ENCODE data around the gene ATP5PD.
"Not testable (repeated sequence)": the region's sequence is repeated elsewhere in the genome, so short reads cannot be mapped to it uniquely, and the experiment has no call there.

ATP5PD gene

DNA sequence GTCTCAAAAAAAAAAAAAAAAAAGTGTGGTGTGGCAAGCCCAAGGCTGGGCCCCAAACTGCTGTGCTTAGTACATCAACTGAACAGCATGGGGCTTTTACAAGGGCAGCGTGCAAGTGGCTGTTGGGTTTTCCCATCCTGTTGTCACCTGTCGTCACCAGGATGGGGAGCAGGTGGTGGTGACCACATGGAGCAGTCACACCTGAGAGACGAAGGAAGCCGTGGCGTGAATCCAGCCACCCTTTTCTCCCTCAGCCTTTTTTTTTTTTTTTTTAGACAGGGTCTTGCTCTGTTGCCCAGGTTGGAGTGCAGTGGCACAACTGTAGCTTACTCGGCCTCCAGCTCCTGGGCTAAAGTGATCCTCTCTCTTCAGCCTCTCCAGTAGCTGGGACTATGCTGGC, 38.4 kb downstream of the ATP5PD start:
- DNase-seq: no peak
- no peaks in the 10 kb centered on the region for H3K9me3 ChIP-seq (ENCODE audit: insufficient read depth, low read length, severe bottlenecking)

GRCh38 chr17:75006653-75007052, 40.1 kb downstream of the ATP5PD start:
- H2AFZ ChIP-seq (ENCODE audit: low read depth, low read length): no peak overlapping the region
- H3K4me2 ChIP-seq (ENCODE audit: insufficient read depth, low read length): no peak overlapping the region
- no peak overlapping the region for H3K4me3 ChIP-seq (ENCODE audit: low read depth in 1 of 2, low read length in 2 of 2)
- ATAC-seq (ENCODE audit: insufficient read depth, low read depth) (no peak), DNase-seq (no peak)
- no peaks in the 10 kb centered on the region for H3K9me3 ChIP-seq (ENCODE audit: insufficient read depth, low read length, severe bottlenecking)
- no peak overlapping the region for H3K27ac ChIP-seq (ENCODE audit: low read length)
- no peaks in the 10 kb centered on the region for H3K27me3 ChIP-seq (ENCODE audit: insufficient read depth, low read length, poor library complexity)
- H4K20me1 ChIP-seq (ENCODE audit: insufficient read depth, low read length): no peaks in the 10 kb centered on the region
- peaks cover 1% of the 10 kb centered on the region for H3K4me1 ChIP-seq (ENCODE audit: insufficient read depth, low read length)
- no peak overlapping the region for H3K9ac ChIP-seq (ENCODE audit: low read depth, low read length)
- H3K36me3 ChIP-seq (ENCODE audit: insufficient read depth, low read length): no peaks in the 10 kb centered on the region
- peak; percentile 29 for TF ChIP-seq CTCF (IDR thresholded peaks at IDR 0.05; ENCODE audit: borderline replicate concordance, extremely low read depth, low read length, poor library complexity, severe bottlenecking)
- no peak for TF ChIP-seq EZH2 (IDR thresholded peaks at IDR 0.05; ENCODE audit: borderline replicate concordance, low read depth, low read length, severe bottlenecking)
- H3K79me2 ChIP-seq (ENCODE audit: insufficient read depth, low read length): no peaks in the 10 kb centered on the region

More for the DNA sequence above, 38.4 kb downstream of the ATP5PD start:
- Histone ChIP-seq H3K36me3 (ENCODE audit: insufficient read depth, low read length) (peaks cover 5% of the 10 kb centered on the region; the same call in 1 of the 2 replicates), H3K27ac (ENCODE audit: low read length) (no peak overlapping the region), H3K4me2 (ENCODE audit: insufficient read depth, low read length) (no peak overlapping the region), H3K4me3 (ENCODE audit: low read depth in 1 of 2, low read length in 2 of 2) (no peak overlapping the region), H3K4me1 (ENCODE audit: insufficient read depth, low read length) (peaks cover 13% of the 10 kb centered on the region), H4K20me1 (ENCODE audit: insufficient read depth, low read length) (no peaks in the 10 kb centered on the region), H3K9ac (ENCODE audit: low read depth, low read length) (no peak overlapping the region), H3K79me2 (ENCODE audit: insufficient read depth, low read length) (peaks cover 8% of the 10 kb centered on the region), H3K27me3 (ENCODE audit: insufficient read depth, low read length, poor library complexity) (no peaks in the 10 kb centered on the region), H2AFZ (ENCODE audit: low read depth, low read length) (no peak overlapping the region)
- TF ChIP-seq EZH2 (IDR thresholded peaks at IDR 0.05; ENCODE audit: borderline replicate concordance, low read depth, low read length, severe bottlenecking) (no peak), CTCF (IDR thresholded peaks at IDR 0.05; ENCODE audit: borderline replicate concordance, extremely low read depth, low read length, poor library complexity, severe bottlenecking) (no peak)
- ATAC-seq (ENCODE audit: insufficient read depth, low read depth): no peak

- not testable (repeated sequence) for ATAC-seq (ENCODE audit: insufficient read depth, low read depth); H3K4me1 ChIP-seq (ENCODE audit: insufficient read depth, low read length); H2AFZ ChIP-seq (ENCODE audit: low read depth, low read length)
Measured at GRCh38 chr17:75006084-75006483, 40.7 kb downstream of the ATP5PD start.

GRCh38 chr17:75005291-75005690, 41.5 kb downstream of the ATP5PD start:
- H3K4me1 ChIP-seq (ENCODE audit: insufficient read depth, low read length): no peaks in the 10 kb centered on the region
- TF ChIP-seq CTCF (IDR thresholded peaks at IDR 0.05; ENCODE audit: borderline replicate concordance, extremely low read depth, low read length, poor library complexity, severe bottlenecking): no peak
- no peak for TF ChIP-seq EZH2 (IDR thresholded peaks at IDR 0.05; ENCODE audit: borderline replicate concordance, low read depth, low read length, severe bottlenecking)
- DNase-seq: no peak

More at GRCh38 chr17:75006084-75006483, 40.7 kb downstream of the ATP5PD start:
- not testable (repeated sequence) for H4K20me1 ChIP-seq (ENCODE audit: insufficient read depth, low read length); H3K9me3 ChIP-seq (ENCODE audit: insufficient read depth, low read length, severe bottlenecking); H3K9ac ChIP-seq (ENCODE audit: low read depth, low read length); H3K27me3 ChIP-seq (ENCODE audit: insufficient read depth, low read length, poor library complexity); DNase-seq; H3K4me3 ChIP-seq (ENCODE audit: low read depth in 1 of 2, low read length in 2 of 2); H3K36me3 ChIP-seq (ENCODE audit: insufficient read depth, low read length); H3K27ac ChIP-seq (ENCODE audit: low read length); H3K79me2 ChIP-seq (ENCODE audit: insufficient read depth, low read length); H3K4me2 ChIP-seq (ENCODE audit: insufficient read depth, low read length)

More at GRCh38 chr17:75005291-75005690, 41.5 kb downstream of the ATP5PD start:
- Histone ChIP-seq H3K4me2 (ENCODE audit: insufficient read depth, low read length) (no peak overlapping the region), H2AFZ (ENCODE audit: low read depth, low read length) (no peak overlapping the region), H4K20me1 (ENCODE audit: insufficient read depth, low read length) (no peaks in the 10 kb centered on the region), H3K9ac (ENCODE audit: low read depth, low read length) (no peak overlapping the region), H3K4me3 (ENCODE audit: low read depth in 1 of 2, low read length in 2 of 2) (no peak overlapping the region), H3K36me3 (ENCODE audit: insufficient read depth, low read length) (no peaks in the 10 kb centered on the region), H3K79me2 (ENCODE audit: insufficient read depth, low read length) (no peaks in the 10 kb centered on the region), H3K27ac (ENCODE audit: low read length) (no peak overlapping the region), H3K9me3 (ENCODE audit: insufficient read depth, low read length, severe bottlenecking) (no peaks in the 10 kb centered on the region), H3K27me3 (ENCODE audit: insufficient read depth, low read length, poor library complexity) (no peaks in the 10 kb centered on the region)
- ATAC-seq (ENCODE audit: insufficient read depth, low read depth): no peak
